ENCODE data around the gene DDC.

Gene DDC

DNA sequence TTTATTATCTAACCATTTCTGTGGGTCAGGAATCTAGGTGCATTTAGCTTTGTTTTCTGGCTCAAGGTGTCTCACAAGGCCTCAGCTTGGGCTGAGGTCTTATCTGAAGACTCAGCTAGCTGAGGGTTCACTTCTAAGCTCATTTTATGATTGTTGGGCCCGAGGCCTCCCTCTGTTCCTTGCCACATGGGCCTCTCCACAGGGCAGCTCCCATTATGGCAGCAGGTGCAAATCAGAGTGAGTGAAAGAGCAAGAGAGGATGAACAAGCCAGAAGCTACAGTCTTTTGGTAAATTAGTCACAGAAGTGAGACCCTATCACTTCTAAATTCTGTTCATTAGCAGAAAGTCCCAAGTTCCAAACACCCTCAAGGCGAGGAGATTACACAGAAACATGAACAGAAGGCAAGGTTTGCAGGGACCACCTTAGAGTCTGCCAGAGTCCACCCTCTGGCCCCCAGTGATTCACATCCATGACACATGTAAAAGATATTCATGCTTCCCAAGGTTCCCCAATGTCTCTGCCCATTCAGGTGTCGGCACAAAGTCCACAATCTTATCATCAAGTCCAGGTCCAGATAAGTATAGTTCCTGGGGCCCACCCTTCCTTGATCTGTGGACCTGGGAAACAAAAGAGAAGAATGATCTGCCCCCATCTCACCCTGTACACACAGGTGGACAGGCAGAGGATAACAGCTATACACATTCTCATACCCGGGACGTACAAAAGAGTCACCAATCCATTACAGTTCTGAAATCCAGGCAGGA, 138.7 kb downstream of the DDC start:
- Histone ChIP-seq H4K20me1 (ENCODE audit: control insufficient read depth, insufficient read depth, low read depth, low read length) (no peaks in the 10 kb centered on the region), H3K4me3 (ENCODE audit: low read length) (no peak overlapping the region), H3F3A (ENCODE audit: control insufficient read depth, insufficient read depth) (no peaks in the 10 kb centered on the region), H3K4me2 (ENCODE audit: low read length) (no peak overlapping the region), H3K36me3 (ENCODE audit: control insufficient read depth, low read length) (no peaks in the 10 kb centered on the region), H3K9me3 (ENCODE audit: control insufficient read depth, insufficient read depth, low read length) (no peaks in the 10 kb centered on the region), H3K79me2 (ENCODE audit: control insufficient read depth, low read length) (no peaks in the 10 kb centered on the region), H3K9me2 (replicated peaks; ENCODE audit: control insufficient read depth, low read length) (no peaks in the 10 kb centered on the region), H3K4me1 (ENCODE audit: control insufficient read depth, low read length) (no peaks in the 10 kb centered on the region), H3K27ac (ENCODE audit: low read depth, low read length) (no peak overlapping the region), H3K27me3 (ENCODE audit: control insufficient read depth, low read length) (no peaks in the 10 kb centered on the region)
- no peak for TF ChIP-seq EZH2phosphoT487 (IDR thresholded peaks at IDR 0.05; ENCODE audit: borderline replicate concordance, low read length)
- TF ChIP-seq, protein P1, sequence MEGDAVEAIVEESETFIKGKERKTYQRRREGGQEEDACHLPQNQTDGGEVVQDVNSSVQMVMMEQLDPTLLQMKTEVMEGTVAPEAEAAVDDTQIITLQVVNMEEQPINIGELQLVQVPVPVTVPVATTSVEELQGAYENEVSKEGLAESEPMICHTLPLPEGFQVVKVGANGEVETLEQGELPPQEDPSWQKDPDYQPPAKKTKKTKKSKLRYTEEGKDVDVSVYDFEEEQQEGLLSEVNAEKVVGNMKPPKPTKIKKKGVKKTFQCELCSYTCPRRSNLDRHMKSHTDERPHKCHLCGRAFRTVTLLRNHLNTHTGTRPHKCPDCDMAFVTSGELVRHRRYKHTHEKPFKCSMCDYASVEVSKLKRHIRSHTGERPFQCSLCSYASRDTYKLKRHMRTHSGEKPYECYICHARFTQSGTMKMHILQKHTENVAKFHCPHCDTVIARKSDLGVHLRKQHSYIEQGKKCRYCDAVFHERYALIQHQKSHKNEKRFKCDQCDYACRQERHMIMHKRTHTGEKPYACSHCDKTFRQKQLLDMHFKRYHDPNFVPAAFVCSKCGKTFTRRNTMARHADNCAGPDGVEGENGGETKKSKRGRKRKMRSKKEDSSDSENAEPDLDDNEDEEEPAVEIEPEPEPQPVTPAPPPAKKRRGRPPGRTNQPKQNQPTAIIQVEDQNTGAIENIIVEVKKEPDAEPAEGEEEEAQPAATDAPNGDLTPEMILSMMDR (IDR thresholded peaks at IDR 0.05; ENCODE audit: low read depth, low read length, poor library complexity, severe bottlenecking): no peak

DNA sequence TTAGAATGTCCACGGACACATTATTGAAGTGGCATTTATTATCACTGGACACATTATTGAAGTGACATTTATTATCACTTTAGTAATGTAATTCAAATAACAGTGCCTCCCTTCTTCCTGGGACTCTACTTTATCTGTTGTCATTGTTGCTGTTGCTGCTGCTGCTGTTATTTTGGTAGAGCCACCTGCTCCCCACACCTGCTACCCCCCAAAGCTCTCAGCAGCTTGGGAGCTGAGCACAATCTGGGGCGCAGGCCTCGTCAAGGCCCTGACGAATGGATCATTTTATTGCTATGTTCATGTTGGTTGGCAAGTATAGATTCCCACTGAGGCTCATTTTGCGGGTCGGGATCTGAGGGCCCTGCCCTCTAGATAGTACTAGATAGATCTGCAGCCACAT, 139.9 kb downstream of the DDC start:
- H3K79me2 ChIP-seq (ENCODE audit: control insufficient read depth, low read length): no peaks in the 10 kb centered on the region
- H3K36me3 ChIP-seq (ENCODE audit: control insufficient read depth, low read length): no peaks in the 10 kb centered on the region
- H4K20me1 ChIP-seq (ENCODE audit: control insufficient read depth, insufficient read depth, low read depth, low read length): no peaks in the 10 kb centered on the region
- H3K4me1 ChIP-seq (ENCODE audit: control insufficient read depth, low read length): no peaks in the 10 kb centered on the region
- H3K27me3 ChIP-seq (ENCODE audit: control insufficient read depth, low read length): no peaks in the 10 kb centered on the region
- H3K4me2 ChIP-seq (ENCODE audit: low read length): no peak overlapping the region
- H3F3A ChIP-seq (ENCODE audit: control insufficient read depth, insufficient read depth): no peaks in the 10 kb centered on the region
- H3K9me2 ChIP-seq (replicated peaks; ENCODE audit: control insufficient read depth, low read length): no peaks in the 10 kb centered on the region
- no peak overlapping the region for H3K27ac ChIP-seq (ENCODE audit: low read depth, low read length)
- no peak overlapping the region for H3K4me3 ChIP-seq (ENCODE audit: low read length)
- TF ChIP-seq, protein P1 (IDR thresholded peaks at IDR 0.05; ENCODE audit: low read depth, low read length, poor library complexity, severe bottlenecking): no peak
- no peak for TF ChIP-seq EZH2phosphoT487 (IDR thresholded peaks at IDR 0.05; ENCODE audit: borderline replicate concordance, low read length)
- H3K9me3 ChIP-seq (ENCODE audit: control insufficient read depth, insufficient read depth, low read length): no peaks in the 10 kb centered on the region

DNA sequence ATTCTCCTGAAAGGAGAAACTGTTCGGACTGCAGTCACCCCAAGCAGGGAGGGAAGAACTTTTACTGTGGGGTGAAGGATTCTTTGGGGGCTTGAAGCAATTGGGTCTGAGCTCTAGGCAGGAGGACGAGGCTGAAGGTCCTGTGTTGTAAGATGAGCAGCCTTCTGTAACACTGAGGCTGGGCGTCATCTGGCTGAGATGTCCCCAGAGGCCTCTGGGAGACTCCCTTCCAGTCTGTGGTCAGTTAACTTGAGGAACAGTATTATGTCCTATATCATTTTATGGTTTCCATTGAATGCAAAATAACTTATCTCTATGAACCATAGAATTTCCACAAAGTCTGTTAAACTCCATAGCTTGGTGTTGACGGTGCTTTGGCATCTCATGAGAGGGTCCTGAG, 141.3 kb downstream of the DDC start:
- H3K4me1 ChIP-seq (ENCODE audit: control insufficient read depth, low read length): no peaks in the 10 kb centered on the region
- no peaks in the 10 kb centered on the region for H3K27me3 ChIP-seq (ENCODE audit: control insufficient read depth, low read length)
- H3K27ac ChIP-seq (ENCODE audit: low read depth, low read length): no peak overlapping the region
- H3F3A ChIP-seq (ENCODE audit: control insufficient read depth, insufficient read depth): no peaks in the 10 kb centered on the region
- H3K9me2 ChIP-seq (replicated peaks; ENCODE audit: control insufficient read depth, low read length): no peaks in the 10 kb centered on the region
- TF ChIP-seq EZH2phosphoT487 (IDR thresholded peaks at IDR 0.05; ENCODE audit: borderline replicate concordance, low read length): no peak
- TF ChIP-seq, protein P1 (IDR thresholded peaks at IDR 0.05; ENCODE audit: low read depth, low read length, poor library complexity, severe bottlenecking): no peak
- H3K79me2 ChIP-seq (ENCODE audit: control insufficient read depth, low read length): no peaks in the 10 kb centered on the region
- H4K20me1 ChIP-seq (ENCODE audit: control insufficient read depth, insufficient read depth, low read depth, low read length): no peaks in the 10 kb centered on the region
- no peak overlapping the region for H3K4me2 ChIP-seq (ENCODE audit: low read length)
- no peaks in the 10 kb centered on the region for H3K9me3 ChIP-seq (ENCODE audit: control insufficient read depth, insufficient read depth, low read length)
- H3K4me3 ChIP-seq (ENCODE audit: low read length): no peak overlapping the region
- no peaks in the 10 kb centered on the region for H3K36me3 ChIP-seq (ENCODE audit: control insufficient read depth, low read length)
